Common myeloid progenitor, CD34-positive (primary cell): ENCODE data around the gene AP3D1.
A peak's percentile ranks its signal among the peaks of the same experiment; 100 is the strongest.

ENCODE experiments used
- CTCF ChIA-PET: fragments of 350-600 bp; sonication (Branson Sonifier 250); formaldehyde crosslinking; loops from one replicate; lab custom pipeline; 2021; ENCODE audit warnings: antibody characterized with exemption; lab: Charles Lee
- POLR2A ChIA-PET: fragments of 350-600 bp; sonication (Branson Sonifier 250); formaldehyde crosslinking; loops from one replicate; lab custom pipeline; 2021; ENCODE audit warnings: antibody characterized with exemption; lab: Charles Lee
- DNase-seq, 3 donors: peaks; one replicate each; pipeline versions ENCODE4 v3.0.0 to v3.0.0-alpha.2; 2013
- H3K27ac ChIP-seq, 2 experiments: 1 replicate in 1 of 2; 2 replicates in 1 of 2; pipeline ENCODE4 v1.7.0; 2013; ENCODE audit warnings: inconsistent platforms in 2 of 2, low read length in 2 of 2, mild to moderate bottlenecking in 2 of 2, low read depth in 1 of 2, moderate library complexity in 1 of 2; ENCODE audit not compliant: severe bottlenecking in 2 of 2, insufficient read depth in 1 of 2, poor library complexity in 1 of 2
- H3K27me3 ChIP-seq, 5 experiments: replicated peaks in 2 of 5; 1 replicate in 3 of 5; 2 replicates in 2 of 5; pipeline versions ENCODE4 v1.6.1 to v1.7.0; 2013; ENCODE audit warnings: low read length in 4 of 5, mild to moderate bottlenecking in 2 of 5, moderate library complexity in 2 of 5, inconsistent platforms in 1 of 5; ENCODE audit not compliant: insufficient read depth in 5 of 5, control insufficient read depth in 4 of 5
- H3K36me3 ChIP-seq, 4 experiments: 1 replicate in 2 of 4; 2 replicates in 2 of 4; pipeline versions ENCODE4 v1.6.1 to v1.7.0; 2013; ENCODE audit warnings: low read length in 3 of 4, control low read depth in 1 of 4, mild to moderate bottlenecking in 1 of 4; ENCODE audit not compliant: control insufficient read depth in 4 of 4, insufficient read depth in 4 of 4
- H3K4me1 ChIP-seq, 4 experiments: 1 replicate in 3 of 4; 2 replicates in 1 of 4; pipeline versions ENCODE4 v1.6.1 to v1.7.1; 2013; ENCODE audit warnings: low read length in 3 of 4, mild to moderate bottlenecking in 3 of 4, control low read depth in 1 of 4, inconsistent platforms in 1 of 4, moderate library complexity in 1 of 4; ENCODE audit not compliant: control insufficient read depth in 4 of 4, insufficient read depth in 4 of 4; ENCODE audit errors: control extremely low read depth in 1 of 4
- H3K4me3 ChIP-seq, 7 experiments: 1 replicate in 4 of 7; 2 replicates in 3 of 7; pipeline versions ENCODE4 v1.5.1 to v1.7.0; 2013; ENCODE audit warnings: mild to moderate bottlenecking in 7 of 7, low read length in 6 of 7, moderate library complexity in 6 of 7, inconsistent platforms in 2 of 7, low read depth in 2 of 7, control low read depth in 1 of 7; ENCODE audit not compliant: insufficient read depth in 4 of 7, control insufficient read depth in 1 of 7; ENCODE audit errors: extremely low read depth in 1 of 7
- H3K9me3 ChIP-seq, 5 experiments: 1 replicate in 4 of 5; 2 replicates in 1 of 5; pipeline versions ENCODE4 v1.6.1 to v1.7.1; 2013; ENCODE audit warnings: low read length in 4 of 5, mild to moderate bottlenecking in 2 of 5, inconsistent platforms in 1 of 5, low read depth in 1 of 5, moderate library complexity in 1 of 5; ENCODE audit not compliant: control insufficient read depth in 4 of 5, insufficient read depth in 2 of 5; ENCODE audit errors: control extremely low read depth in 1 of 5
- WGBS: methylation state at CpG from one replicate; pipeline ENCODE4 v1.1.5; 2013; ENCODE audit not compliant: insufficient coverage; 5-methylcytosine and 5-hydroxymethylcytosine counted together

The AP3D1 gene

GRCh38 chr19:2081873-2082810 lies 69.2 kb downstream of the AP3D1 start:
- Histone ChIP-seq H3K9me3 (no peaks in the 10 kb centered on the region), H3K4me1 (peaks cover 0 to 62% (median 57%) of the 10 kb centered on the region in 4 experiments), H3K4me3 (peak overlapping the region in 3 of 7 experiments; percentile 16 to 60 (median 40)), H3K27me3 (no peaks in the 10 kb centered on the region), H3K27ac (peak overlapping the region; percentile 33 to 64), H3K36me3 (peaks cover 0 to 39% (median 30%) of the 10 kb centered on the region in 4 experiments)
- peak in 1 of 3 donors; percentile 48 for DNase-seq
- WGBS = 79% methylated on average over 25 of the region's 30 CpGs
- CTCF ChIA-PET = interaction anchor here (3.6 kb wide), 2 partner anchors 9 to 12 kb away, joined by 19 to 24 read pairs; partner anchors contain the start of gene MOB3A
- POLR2A ChIA-PET = interaction anchor here (0.8 kb wide), 1 partner anchor 14 kb away, joined by 3 read pairs; the partner anchor contains the start of genes IZUMO4 and MOB3A

- no peak overlapping the region for H3K4me3 ChIP-seq
- CTCF ChIA-PET = interaction anchor here (0.8 to 1.4 kb wide), 6 partner anchors 10 to 156 kb away, joined by 3 to 8 read pairs (median 4); no protein-coding TSS in a partner anchor
- no peaks in the 10 kb centered on the region for H3K27me3 ChIP-seq
- 97% methylated on average over 17 of the region's 23 CpGs for WGBS
- peaks cover 0 to 45% (median 42%) of the 10 kb centered on the region in 4 experiments for H3K4me1 ChIP-seq
- no peak overlapping the region for H3K27ac ChIP-seq
- no peak for DNase-seq
- H3K9me3 ChIP-seq = no peaks in the 10 kb centered on the region
- POLR2A ChIA-PET = no interaction called here
- peaks cover 0 to 51% (median 40%) of the 10 kb centered on the region in 4 experiments for H3K36me3 ChIP-seq
These were observed 70.9 kb downstream of the AP3D1 start for GRCh38 chr19:2080336-2080988.

GRCh38 chr19:2079865-2080301 lies 71.5 kb downstream of the AP3D1 start:
- Histone ChIP-seq H3K27me3 (no peaks in the 10 kb centered on the region), H3K27ac (no peak overlapping the region), H3K4me1 (peaks cover 0 to 44% (median 41%) of the 10 kb centered on the region in 4 experiments), H3K4me3 (no peak overlapping the region), H3K36me3 (peaks cover 0 to 57% (median 45%) of the 10 kb centered on the region in 4 experiments), H3K9me3 (no peaks in the 10 kb centered on the region)
- ChIA-PET POLR2A (no interaction called here), CTCF (interaction anchor here (1.4 kb wide), 1 partner anchor 46 kb away, joined by 3 read pairs; no protein-coding TSS in a partner anchor)
- WGBS = 95% methylated on average over 20 of the region's 23 CpGs
- no peak for DNase-seq

- ChIA-PET CTCF (no interaction called here), POLR2A (no interaction called here)
- peaks cover 0 to 43% (median 39%) of the 10 kb centered on the region in 4 experiments for H3K4me1 ChIP-seq
- WGBS = 96% methylated on average over 30 of the region's 32 CpGs
- H3K36me3 ChIP-seq = peaks cover 0 to 57% (median 45%) of the 10 kb centered on the region in 4 experiments
- no peak for DNase-seq
- no peaks in the 10 kb centered on the region for H3K27me3 ChIP-seq
- H3K4me3 ChIP-seq = no peak overlapping the region
- H3K9me3 ChIP-seq = no peaks in the 10 kb centered on the region
- H3K27ac ChIP-seq = no peak overlapping the region
These were observed 72.1 kb downstream of the AP3D1 start for GRCh38 chr19:2079076-2079864.

GRCh38 chr19:2077833-2078619 lies 73.3 kb downstream of the AP3D1 start:
- WGBS = 99% methylated on average over 41 of the region's 44 CpGs
- POLR2A ChIA-PET = interaction anchor here (1.0 kb wide), 1 partner anchor 9 kb away, joined by 3 read pairs; no protein-coding TSS in a partner anchor
- H3K9me3 ChIP-seq = no peaks in the 10 kb centered on the region
- DNase-seq = no peak
- CTCF ChIA-PET = interaction anchor here (0.5 kb wide), 1 partner anchor 76 kb away, joined by 4 read pairs; no protein-coding TSS in a partner anchor
- H3K36me3 ChIP-seq = peaks cover 0 to 64% (median 50%) of the 10 kb centered on the region in 4 experiments
- H3K27ac ChIP-seq = no peak overlapping the region
- H3K27me3 ChIP-seq = no peaks in the 10 kb centered on the region
- H3K4me1 ChIP-seq = peaks cover 0 to 42% (median 33%) of the 10 kb centered on the region in 4 experiments
- H3K4me3 ChIP-seq = no peak overlapping the region

- Histone ChIP-seq H3K9me3 (no peaks in the 10 kb centered on the region), H3K4me3 (no peak overlapping the region), H3K27me3 (no peaks in the 10 kb centered on the region), H3K27ac (no peak overlapping the region), H3K4me1 (peaks cover 0 to 38% (median 27%) of the 10 kb centered on the region in 4 experiments), H3K36me3 (peaks cover 0 to 70% (median 56%) of the 10 kb centered on the region in 4 experiments)
- no peak for DNase-seq
- CTCF ChIA-PET = interaction anchor here (0.5 kb wide), 1 partner anchor 77 kb away, joined by 4 read pairs; no protein-coding TSS in a partner anchor
- WGBS = 94% methylated on average over 7 of the region's 7 CpGs
- POLR2A ChIA-PET = interaction anchor here (1.0 kb wide), 1 partner anchor 10 kb away, joined by 3 read pairs; no protein-coding TSS in a partner anchor
These were observed 74.0 kb downstream of the AP3D1 start for GRCh38 chr19:2077398-2077797.
